ENCODE results near the gene CDH24. TPM values are rescaled to one million over a fixed set of nuclear protein-coding genes. Genes with fewer than 3 reads are reported as not detected.

Gene CDH24
- total and polyA plus RNA-seq, 2 of the 13 experiments (the other 11 are each of a cell fraction or from before 2014, with no cell fraction given): 0.69 to 0.99 TPM

DNA sequence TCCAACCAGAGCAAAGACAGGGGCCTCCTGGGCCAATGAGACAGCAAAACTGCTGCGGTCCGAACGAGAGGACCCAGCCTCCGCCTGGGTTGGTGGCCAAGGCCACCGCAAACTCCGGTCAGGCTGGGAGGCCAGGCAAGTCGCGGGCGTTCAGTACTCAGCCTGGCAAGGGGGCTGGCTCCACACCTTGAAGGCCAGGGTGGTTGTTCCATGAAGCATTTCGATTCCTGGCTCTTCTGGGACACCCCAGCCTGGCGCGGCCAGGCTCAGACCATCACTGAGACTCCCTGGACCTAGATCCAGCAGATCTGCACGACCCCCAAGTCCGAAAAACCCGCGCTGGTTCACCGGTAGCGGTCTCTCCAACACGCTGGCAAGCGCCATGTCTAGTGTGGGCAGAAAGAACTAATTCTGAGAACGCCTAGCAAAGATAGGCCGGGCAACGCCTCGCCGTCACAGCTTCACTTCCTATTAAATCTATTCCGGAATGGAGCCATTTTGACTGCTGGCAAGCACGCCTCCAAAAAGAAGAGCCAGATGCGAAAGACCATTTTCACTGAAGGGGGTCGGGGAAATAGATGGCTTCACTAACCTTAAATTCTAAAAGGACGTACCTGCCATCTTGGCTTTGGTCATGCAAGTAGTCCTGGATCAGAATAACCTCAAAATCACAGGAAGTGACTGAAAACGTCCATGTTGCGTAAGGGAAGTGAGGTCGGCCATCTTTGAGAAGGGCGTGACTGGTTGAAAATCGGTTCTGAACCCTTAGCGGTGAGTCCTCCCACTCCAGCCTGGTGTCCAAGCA is 22.6 kb downstream of the CDH24 start, which contains the start of gene PSMB5 (continued):
- TF ChIP-seq JUNB (CRISPR knock-in tag; IDR thresholded peaks at IDR 0.05; ENCODE audit: borderline replicate concordance) (no peak), HCFC1 (IDR thresholded peaks at IDR 0.05; ENCODE audit: low read depth, low read length) (peak; percentile 87), NR3C1 (CRISPR knock-in tag; IDR thresholded peaks at IDR 0.05) (no peak), NFATC3 (CRISPR knock-in tag; IDR thresholded peaks at IDR 0.05) (no peak; the same call in 1 of the 2 replicates), ZNF570 (CRISPR knock-in tag; IDR thresholded peaks at IDR 0.05; ENCODE audit: borderline replicate concordance) (no peak; the same call in 1 of the 2 replicates), HDAC6 (IDR thresholded peaks at IDR 0.05; ENCODE audit: low read depth, low read length) (no peak), ATF7-NPFF (CRISPR knock-in tag; IDR thresholded peaks at IDR 0.05; ENCODE audit: low read depth) (peak; percentile 78), TCF7 (IDR thresholded peaks at IDR 0.05; ENCODE audit: low read depth) (no peak; the same call in 1 of the 2 replicates), ARNTL (CRISPR knock-in tag; IDR thresholded peaks at IDR 0.05) (peak; percentile 87), RFX3 (CRISPR knock-in tag; IDR thresholded peaks at IDR 0.05) (peak; percentile 87; the same call in 1 of the 2 replicates), AKAP8 (CRISPR knock-in tag; IDR thresholded peaks at IDR 0.05) (0 out of 2 replicates have a peak, but pooled peaks have one; percentile 40)
- TF ChIP-seq, protein P1, sequence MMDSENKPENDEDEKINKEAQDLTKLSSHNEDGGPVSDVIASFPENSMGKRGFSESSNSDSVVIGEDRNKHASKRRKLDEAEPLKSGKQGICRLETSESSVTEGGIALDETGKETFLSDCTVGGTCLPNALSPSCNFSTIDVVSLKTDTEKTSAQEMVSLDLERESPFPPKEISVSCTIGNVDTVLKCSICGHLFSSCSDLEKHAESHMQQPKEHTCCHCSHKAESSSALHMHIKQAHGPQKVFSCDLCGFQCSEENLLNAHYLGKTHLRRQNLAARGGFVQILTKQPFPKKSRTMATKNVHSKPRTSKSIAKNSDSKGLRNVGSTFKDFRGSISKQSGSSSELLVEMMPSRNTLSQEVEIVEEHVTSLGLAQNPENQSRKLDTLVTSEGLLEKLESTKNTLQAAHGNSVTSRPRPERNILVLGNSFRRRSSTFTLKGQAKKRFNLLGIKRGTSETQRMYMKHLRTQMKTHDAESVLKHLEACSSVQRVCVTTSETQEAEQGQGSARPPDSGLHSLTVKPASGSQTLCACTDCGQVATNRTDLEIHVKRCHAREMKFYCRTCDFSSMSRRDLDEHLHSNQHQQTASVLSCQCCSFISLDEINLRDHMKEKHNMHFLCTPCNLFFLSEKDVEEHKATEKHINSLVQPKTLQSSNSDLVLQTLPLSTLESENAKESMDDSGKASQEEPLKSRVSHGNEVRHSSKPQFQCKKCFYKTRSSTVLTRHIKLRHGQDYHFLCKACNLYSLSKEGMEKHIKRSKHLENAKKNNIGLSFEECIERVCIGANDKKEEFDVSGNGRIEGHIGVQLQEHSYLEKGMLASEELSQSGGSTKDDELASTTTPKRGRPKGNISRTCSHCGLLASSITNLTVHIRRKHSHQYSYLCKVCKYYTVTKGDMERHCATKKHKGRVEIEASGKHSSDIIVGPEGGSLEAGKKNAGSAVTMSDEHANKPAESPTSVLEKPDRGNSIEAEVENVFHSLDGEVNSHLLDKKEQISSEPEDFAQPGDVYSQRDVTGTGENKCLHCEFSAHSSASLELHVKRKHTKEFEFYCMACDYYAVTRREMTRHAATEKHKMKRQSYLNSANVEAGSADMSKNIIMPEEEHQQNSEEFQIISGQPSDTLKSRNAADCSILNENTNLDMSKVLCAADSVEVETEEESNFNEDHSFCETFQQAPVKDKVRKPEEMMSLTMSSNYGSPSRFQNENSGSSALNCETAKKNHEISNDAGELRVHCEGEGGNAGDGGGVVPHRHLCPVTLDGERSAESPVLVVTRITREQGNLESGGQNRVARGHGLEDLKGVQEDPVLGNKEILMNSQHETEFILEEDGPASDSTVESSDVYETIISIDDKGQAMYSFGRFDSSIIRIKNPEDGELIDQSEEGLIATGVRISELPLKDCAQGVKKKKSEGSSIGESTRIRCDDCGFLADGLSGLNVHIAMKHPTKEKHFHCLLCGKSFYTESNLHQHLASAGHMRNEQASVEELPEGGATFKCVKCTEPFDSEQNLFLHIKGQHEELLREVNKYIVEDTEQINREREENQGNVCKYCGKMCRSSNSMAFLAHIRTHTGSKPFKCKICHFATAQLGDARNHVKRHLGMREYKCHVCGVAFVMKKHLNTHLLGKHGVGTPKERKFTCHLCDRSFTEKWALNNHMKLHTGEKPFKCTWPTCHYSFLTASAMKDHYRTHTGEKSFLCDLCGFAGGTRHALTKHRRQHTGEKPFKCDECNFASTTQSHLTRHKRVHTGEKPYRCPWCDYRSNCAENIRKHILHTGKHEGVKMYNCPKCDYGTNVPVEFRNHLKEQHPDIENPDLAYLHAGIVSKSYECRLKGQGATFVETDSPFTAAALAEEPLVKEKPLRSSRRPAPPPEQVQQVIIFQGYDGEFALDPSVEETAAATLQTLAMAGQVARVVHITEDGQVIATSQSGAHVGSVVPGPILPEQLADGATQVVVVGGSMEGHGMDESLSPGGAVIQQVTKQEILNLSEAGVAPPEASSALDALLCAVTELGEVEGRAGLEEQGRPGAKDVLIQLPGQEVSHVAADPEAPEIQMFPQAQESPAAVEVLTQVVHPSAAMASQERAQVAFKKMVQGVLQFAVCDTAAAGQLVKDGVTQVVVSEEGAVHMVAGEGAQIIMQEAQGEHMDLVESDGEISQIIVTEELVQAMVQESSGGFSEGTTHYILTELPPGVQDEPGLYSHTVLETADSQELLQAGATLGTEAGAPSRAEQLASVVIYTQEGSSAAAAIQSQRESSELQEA (CRISPR knock-in tag; IDR thresholded peaks at IDR 0.05; ENCODE audit: not compliant biosample characterization): peak; percentile 62
- TF ChIP-seq, protein P2, sequence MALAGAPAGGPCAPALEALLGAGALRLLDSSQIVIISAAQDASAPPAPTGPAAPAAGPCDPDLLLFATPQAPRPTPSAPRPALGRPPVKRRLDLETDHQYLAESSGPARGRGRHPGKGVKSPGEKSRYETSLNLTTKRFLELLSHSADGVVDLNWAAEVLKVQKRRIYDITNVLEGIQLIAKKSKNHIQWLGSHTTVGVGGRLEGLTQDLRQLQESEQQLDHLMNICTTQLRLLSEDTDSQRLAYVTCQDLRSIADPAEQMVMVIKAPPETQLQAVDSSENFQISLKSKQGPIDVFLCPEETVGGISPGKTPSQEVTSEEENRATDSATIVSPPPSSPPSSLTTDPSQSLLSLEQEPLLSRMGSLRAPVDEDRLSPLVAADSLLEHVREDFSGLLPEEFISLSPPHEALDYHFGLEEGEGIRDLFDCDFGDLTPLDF (CRISPR knock-in tag; IDR thresholded peaks at IDR 0.05): no peak; the same call in 1 of the 2 replicates
- TF ChIP-seq, protein P3, sequence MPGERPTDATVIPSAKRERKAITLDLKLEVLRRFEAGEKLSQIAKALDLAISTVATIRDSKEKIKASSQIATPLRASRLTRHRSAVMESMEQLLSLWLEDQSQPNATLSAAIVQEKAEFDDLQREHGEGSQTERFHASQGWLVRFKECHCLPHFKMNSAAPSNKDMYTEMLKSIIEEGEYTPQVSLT (CRISPR knock-in tag; IDR thresholded peaks at IDR 0.05; ENCODE audit: borderline replicate concordance, low read depth): peak; percentile 79; the same call in 1 of the 2 replicates
- TF ChIP-seq, protein P4, sequence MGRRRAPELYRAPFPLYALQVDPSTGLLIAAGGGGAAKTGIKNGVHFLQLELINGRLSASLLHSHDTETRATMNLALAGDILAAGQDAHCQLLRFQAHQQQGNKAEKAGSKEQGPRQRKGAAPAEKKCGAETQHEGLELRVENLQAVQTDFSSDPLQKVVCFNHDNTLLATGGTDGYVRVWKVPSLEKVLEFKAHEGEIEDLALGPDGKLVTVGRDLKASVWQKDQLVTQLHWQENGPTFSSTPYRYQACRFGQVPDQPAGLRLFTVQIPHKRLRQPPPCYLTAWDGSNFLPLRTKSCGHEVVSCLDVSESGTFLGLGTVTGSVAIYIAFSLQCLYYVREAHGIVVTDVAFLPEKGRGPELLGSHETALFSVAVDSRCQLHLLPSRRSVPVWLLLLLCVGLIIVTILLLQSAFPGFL (CRISPR knock-in tag; IDR thresholded peaks at IDR 0.05): no peak
